Activated naive CD4-positive, alpha-beta T cell treated with anti-CD3 and anti-CD28 coated beads, Interleukin-2, amount 10 ng/mL, durations not matched to agents 7 days and 5 days (primary cell): Measurements from ENCODE around the gene GRIN1.

Source experiments
- CTCF ChIA-PET: fragments of 350-600 bp; sonication (Branson Sonifier 250); formaldehyde crosslinking; loops from one replicate; lab custom pipeline; 2021; ENCODE audit warnings: antibody characterized with exemption; lab: Charles Lee
- DNase-seq: peaks from one replicate; pipeline ENCODE4 v3.0.0-alpha.2; 2020
- H3K27ac Mint-ChIP-seq: one replicate; pipeline ENCODE4 v1.8.0; 2021; ENCODE audit warnings: mild to moderate bottlenecking, moderate library complexity, mixed read lengths
- H3K27me3 Mint-ChIP-seq: one replicate; pipeline ENCODE4 v1.8.0; 2021; ENCODE audit warnings: mild to moderate bottlenecking, mixed read lengths
- H3K36me3 Mint-ChIP-seq: one replicate; pipeline ENCODE4 v1.8.0; 2021; ENCODE audit warnings: mixed read lengths
- H3K4me1 Mint-ChIP-seq: one replicate; pipeline ENCODE4 v1.8.0; 2021; ENCODE audit warnings: mixed read lengths
- H3K4me3 Mint-ChIP-seq: one replicate; pipeline ENCODE4 v1.8.0; 2021; ENCODE audit warnings: mild to moderate bottlenecking, moderate library complexity, mixed read lengths
- H3K9me3 Mint-ChIP-seq: one replicate; pipeline ENCODE4 v1.8.0; 2021; ENCODE audit warnings: mixed read lengths

GRIN1 gene

GRCh38 chr9:137211532-137211931 is 72.6 kb downstream of the GRIN1 start:
- Mint-ChIP-seq H3K9me3 (no peaks in the 10 kb centered on the region), H3K27ac (no peak overlapping the region), H3K4me3 (no peak overlapping the region), H3K36me3 (peaks cover 18% of the 10 kb centered on the region), H3K27me3 (no peaks in the 10 kb centered on the region), H3K4me1 (peaks cover 12% of the 10 kb centered on the region)
- no peak for DNase-seq
- CTCF ChIA-PET: no interaction called here

DNA sequence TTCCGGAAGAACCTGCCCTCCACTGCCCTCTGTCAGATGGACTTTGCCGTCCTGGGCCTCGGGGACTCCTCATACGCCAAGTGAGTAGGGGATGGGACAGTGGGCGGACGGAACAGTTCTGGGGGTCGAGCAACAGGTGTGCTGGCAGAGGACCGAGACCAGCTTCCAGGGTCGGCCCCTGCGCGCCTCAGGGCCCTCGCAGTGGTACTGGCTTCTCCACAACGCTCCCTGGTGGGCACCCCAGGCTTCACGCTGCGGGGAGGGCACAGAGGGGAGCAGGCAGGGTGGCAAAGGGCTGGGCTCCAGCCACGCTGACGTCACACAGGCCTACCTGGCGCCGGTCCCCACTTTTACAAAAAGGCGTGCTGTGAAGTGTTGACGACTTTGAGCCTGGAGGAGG is 73.6 kb downstream of the GRIN1 start:
- CTCF ChIA-PET: interaction anchor here (1.1 kb wide), 1 partner anchor 89 kb away, joined by 3 read pairs; no protein-coding TSS in a partner anchor
- peaks cover 13% of the 10 kb centered on the region for H3K36me3 Mint-ChIP-seq
- no peaks in the 10 kb centered on the region for H3K27me3 Mint-ChIP-seq
- no peak for DNase-seq
- no peaks in the 10 kb centered on the region for H3K9me3 Mint-ChIP-seq
- H3K27ac Mint-ChIP-seq: no peak overlapping the region
- H3K4me1 Mint-ChIP-seq: peaks cover 4% of the 10 kb centered on the region
- H3K4me3 Mint-ChIP-seq: no peak overlapping the region

DNA sequence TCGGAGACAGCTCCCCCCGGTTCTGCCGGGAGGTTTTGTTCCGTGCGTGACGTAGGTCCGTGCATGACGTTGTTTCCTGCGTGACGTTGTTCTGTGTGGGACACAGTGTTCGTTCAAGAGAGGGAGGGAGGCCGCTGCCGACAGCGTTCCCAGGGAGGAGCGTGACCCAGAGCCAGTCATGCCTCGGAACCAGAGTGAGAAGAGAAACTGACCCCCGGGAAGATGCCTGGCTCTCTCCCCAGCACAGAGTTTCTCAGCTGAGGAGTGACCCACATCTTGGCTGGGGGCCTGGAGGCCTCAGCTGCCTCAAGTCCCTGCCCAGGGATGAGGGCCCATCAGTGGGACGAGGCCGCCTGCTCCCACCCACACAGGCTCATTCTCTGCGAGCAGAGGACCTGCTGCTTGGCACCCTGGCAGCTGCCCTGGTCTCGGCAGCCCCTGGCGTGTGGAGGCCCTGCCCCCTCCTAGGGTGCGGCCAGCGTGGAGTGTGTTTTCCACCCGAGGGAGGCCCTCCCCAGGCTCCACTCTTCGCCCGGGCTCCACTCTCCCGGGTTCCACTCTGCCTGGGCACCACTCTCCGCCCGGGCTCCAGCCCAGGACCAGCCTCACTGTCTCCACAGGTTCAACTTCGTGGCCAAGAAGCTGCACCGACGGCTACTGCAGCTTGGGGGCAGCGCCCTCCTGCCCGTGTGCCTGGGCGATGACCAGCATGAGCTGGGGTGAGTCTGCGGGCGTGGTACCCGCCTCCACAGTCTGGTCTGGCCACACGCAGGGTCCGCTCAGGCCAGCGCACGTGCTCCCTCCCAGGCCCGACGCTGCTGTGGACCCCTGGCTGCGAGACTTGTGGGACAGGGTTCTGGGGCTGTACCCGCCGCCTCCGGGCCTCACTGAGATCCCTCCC is 74.5 kb downstream of the GRIN1 start:
- CTCF ChIA-PET: interaction anchor here (1.0 to 1.3 kb wide), 4 partner anchors 9 to 90 kb away, joined by 3 to 4 read pairs (median 4); partner anchors contain the start of genes ANAPC2 and SSNA1
- Mint-ChIP-seq H3K27ac (no peak overlapping the region), H3K9me3 (no peaks in the 10 kb centered on the region)

GRCh38 chr9:137214620-137215019 is 75.7 kb downstream of the GRIN1 start:
- Mint-ChIP-seq H3K4me1 (peaks cover 2% of the 10 kb centered on the region), H3K4me3 (no peak overlapping the region), H3K9me3 (no peaks in the 10 kb centered on the region), H3K27ac (no peak overlapping the region), H3K27me3 (no peaks in the 10 kb centered on the region), H3K36me3 (peaks cover 5% of the 10 kb centered on the region)
- no peak for DNase-seq
- CTCF ChIA-PET: interaction anchor here (1.0 kb wide), 1 partner anchor 26 kb away, joined by 3 read pairs; the partner anchor contains the start of genes ANAPC2 and SSNA1

More for the DNA sequence above, 74.5 kb downstream of the GRIN1 start:
- H3K4me1 Mint-ChIP-seq: peaks cover 2% of the 10 kb centered on the region
- H3K27me3 Mint-ChIP-seq: no peaks in the 10 kb centered on the region
- peaks cover 11% of the 10 kb centered on the region for H3K36me3 Mint-ChIP-seq
- H3K4me3 Mint-ChIP-seq: no peak overlapping the region
- DNase-seq: no peak

- no peak for DNase-seq
- peaks cover 2% of the 10 kb centered on the region for H3K4me1 Mint-ChIP-seq
- H3K4me3 Mint-ChIP-seq: no peak overlapping the region
- CTCF ChIA-PET: interaction anchor here (0.9 to 1.0 kb wide), 2 partner anchors 26 to 147 kb away, joined by 3 read pairs; no protein-coding TSS in a partner anchor
- no peaks in the 10 kb centered on the region for H3K9me3 Mint-ChIP-seq
- no peaks in the 10 kb centered on the region for H3K27me3 Mint-ChIP-seq
- peaks cover 3% of the 10 kb centered on the region for H3K36me3 Mint-ChIP-seq
- no peak overlapping the region for H3K27ac Mint-ChIP-seq
Observed at GRCh38 chr9:137215196-137215986, 76.4 kb downstream of the GRIN1 start.

DNA sequence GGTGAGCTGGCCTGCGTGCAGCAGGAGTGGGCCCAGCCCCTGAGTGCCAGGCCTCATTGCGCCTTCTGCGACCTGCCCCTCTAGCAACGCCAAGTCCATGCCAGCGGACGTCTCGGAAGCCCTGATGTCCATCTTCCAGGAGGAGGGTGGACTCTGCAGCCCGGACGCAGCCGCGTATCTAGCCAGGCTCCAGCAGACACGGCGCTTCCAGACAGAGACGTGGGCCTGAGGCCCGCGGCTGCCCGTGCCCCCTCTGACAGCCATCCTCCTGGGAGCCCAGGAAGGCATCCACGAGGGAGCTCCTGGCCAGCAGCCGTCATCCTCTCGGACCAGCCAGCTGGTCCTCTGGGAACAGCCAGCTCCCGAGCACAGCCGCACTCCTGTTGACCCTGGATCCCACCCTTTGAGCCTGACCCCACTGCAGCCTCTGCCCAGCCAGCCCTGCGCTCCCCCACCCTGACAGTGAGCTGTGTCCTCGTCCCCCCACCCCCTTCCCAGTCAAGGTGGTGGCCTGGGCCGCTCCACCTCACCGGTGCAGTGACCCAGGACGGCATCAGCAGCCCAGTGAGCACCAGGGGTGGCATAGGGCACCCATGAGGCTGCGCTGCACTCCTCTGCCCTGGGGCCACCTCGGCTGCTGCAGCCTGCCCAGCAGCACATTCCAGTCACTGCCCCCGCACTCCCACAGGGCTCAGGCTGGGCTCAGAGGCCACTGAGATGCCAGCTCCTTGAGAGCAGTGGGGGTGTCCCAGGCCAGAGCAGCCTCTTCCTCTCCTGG is 77.4 kb downstream of the GRIN1 start:
- CTCF ChIA-PET: interaction anchor here (0.9 to 1.2 kb wide), 4 partner anchors 20 to 148 kb away, joined by 3 to 5 read pairs (median 3); no protein-coding TSS in a partner anchor
- no peak overlapping the region for H3K4me3 Mint-ChIP-seq
- H3K36me3 Mint-ChIP-seq: peaks cover 3% of the 10 kb centered on the region
- no peaks in the 10 kb centered on the region for H3K9me3 Mint-ChIP-seq
- H3K27ac Mint-ChIP-seq: no peak overlapping the region
- peaks cover 2% of the 10 kb centered on the region for H3K4me1 Mint-ChIP-seq
- DNase-seq: no peak
- no peaks in the 10 kb centered on the region for H3K27me3 Mint-ChIP-seq

DNA sequence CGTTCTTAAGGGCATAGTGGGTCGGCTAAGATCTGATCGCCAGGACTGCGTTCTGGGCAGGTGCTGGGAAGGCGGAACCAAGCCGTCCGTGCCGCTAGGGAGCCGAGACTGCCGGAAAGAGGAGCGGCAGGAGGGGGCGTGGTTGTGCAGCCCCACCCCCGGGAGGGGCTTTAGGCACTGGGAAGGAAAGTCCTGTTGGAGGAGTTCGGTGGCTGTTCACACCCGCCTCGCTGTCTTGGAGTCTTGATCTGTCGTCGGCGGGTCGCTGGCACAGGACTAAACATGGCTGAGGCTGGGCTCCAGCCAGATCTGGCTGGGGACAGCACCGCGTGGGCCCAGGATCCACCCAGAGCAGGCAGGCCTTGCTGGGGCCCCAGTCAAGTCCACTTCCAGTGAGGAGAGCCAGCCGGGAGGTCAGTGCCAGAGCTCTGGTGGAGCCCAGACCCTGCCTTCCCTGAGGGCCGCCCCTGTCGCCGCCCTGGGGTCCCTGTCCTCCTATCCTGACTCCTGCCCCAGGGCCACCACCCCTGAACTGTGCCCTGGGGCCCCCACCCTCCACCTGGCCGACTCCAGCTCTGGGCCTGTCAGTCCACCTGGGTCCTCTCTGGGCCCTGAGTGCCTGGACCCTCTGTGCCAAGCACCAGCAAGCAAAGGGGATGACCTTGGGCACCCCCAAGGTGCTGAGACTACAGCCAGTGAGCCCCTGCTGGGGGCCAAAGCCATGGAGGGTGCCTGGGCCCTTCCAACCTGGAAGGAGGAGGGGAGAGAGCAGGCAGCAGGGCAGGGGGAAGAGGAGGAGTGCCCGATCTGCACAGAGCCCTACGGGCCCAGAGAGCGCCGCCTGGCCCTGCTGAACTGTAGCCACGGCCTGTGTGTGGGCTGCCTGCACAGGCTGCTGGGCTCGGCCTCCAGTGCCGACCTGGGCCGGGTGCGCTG is 78.6 kb downstream of the GRIN1 start:
- DNase-seq: no peak
- H3K4me1 Mint-ChIP-seq: peaks cover 2% of the 10 kb centered on the region
- H3K27ac Mint-ChIP-seq: no peak overlapping the region
- H3K4me3 Mint-ChIP-seq: no peak overlapping the region
- no peaks in the 10 kb centered on the region for H3K9me3 Mint-ChIP-seq
- no peaks in the 10 kb centered on the region for H3K27me3 Mint-ChIP-seq
- H3K36me3 Mint-ChIP-seq: peaks cover 3% of the 10 kb centered on the region
- CTCF ChIA-PET: interaction anchor here (0.6 to 1.2 kb wide), 3 partner anchors 19 to 203 kb away, joined by 3 to 5 read pairs (median 4); no protein-coding TSS in a partner anchor

GRCh38 chr9:137218212-137218753 is 79.3 kb downstream of the GRIN1 start:
- Mint-ChIP-seq H3K4me1 (peaks cover 7% of the 10 kb centered on the region), H3K36me3 (no peaks in the 10 kb centered on the region), H3K4me3 (no peak overlapping the region), H3K27ac (no peak overlapping the region), H3K9me3 (no peaks in the 10 kb centered on the region), H3K27me3 (no peaks in the 10 kb centered on the region)
- no peak for DNase-seq
- CTCF ChIA-PET: no interaction called here
